Tibial artery (tissue), 4 donors: ENCODE results near the gene CDKL4.

ENCODE experiments used
- DNase-seq, 2 donors: peaks; one replicate each; pipeline ENCODE4 v3.0.0-alpha.2; 2019
- H3K27ac ChIP-seq, 2 donors: fragments of 200-600 bp; sonication (generic) in 1 of 2; 1 replicate in 1 of 2; 2 replicates in 1 of 2; pipeline ENCODE4 v1.5.1; 2018 to 2019; ENCODE audit warnings: mild to moderate bottlenecking in 1 of 2
- H3K27me3 ChIP-seq, 2 donors: fragments of 200-600 bp; sonication (generic) in 1 of 2; one replicate each; pipeline versions ENCODE4 v1.5.1 to v1.6.0; 2016 to 2019
- H3K36me3 ChIP-seq, 3 donors: fragments of 200-600 bp; sonication (generic) in 2 of 3; one replicate each; pipeline ENCODE4 v1.5.1; 2016 to 2019; ENCODE audit warnings: mild to moderate bottlenecking in 2 of 3
- H3K4me1 ChIP-seq, 4 donors: fragments of 200-600 bp; sonication (generic) in 2 of 4; 1 replicate in 3 of 4; 2 replicates in 1 of 4; pipeline ENCODE4 v1.5.1; 2016 to 2019
- H3K4me3 ChIP-seq, 2 donors: fragments of 200-600 bp; sonication (generic) in 1 of 2; 1 replicate in 1 of 2; 2 replicates in 1 of 2; pipeline ENCODE4 v1.5.1; 2018 to 2019; ENCODE audit warnings: mild to moderate bottlenecking in 2 of 2
- H3K9me3 ChIP-seq, 3 donors: fragments of 200-600 bp; sonication (generic) in 1 of 3; one replicate each; pipeline ENCODE4 v1.5.1; 2016 to 2019
- CTCF ChIP-seq, 2 experiments: fragments of 200-600 bp in 1 of 2; fragments of 450-650 bp in 1 of 2; IDR thresholded peaks; one replicate each; pipeline ENCODE4 v1.5.1; 2017 to 2019; ENCODE audit warnings: antibody characterized with exemption in 2 of 2, mild to moderate bottlenecking in 1 of 2, moderate library complexity in 1 of 2
- intact Hi-C: fragments of 100-400 bp; cut with DNase I; formaldehyde crosslinking; loops from one replicate; pipeline ENCODE4 v1.15.0; 2023; ENCODE audit warnings: low total_unique reads

CDKL4 gene

GRCh38 chr2:39264733-39265132 lies 21.0 kb upstream of the CDKL4 start:
- Histone ChIP-seq H3K9me3 (no peaks in the 10 kb centered on the region), H3K4me1 (peaks cover 0 to 11% (median 5%) of the 10 kb centered on the region in 4 donors), H3K27me3 (no peaks in the 10 kb centered on the region), H3K36me3 (peaks cover 33 to 46% (median 35%) of the 10 kb centered on the region in 3 donors), H3K4me3 (no peak overlapping the region), H3K27ac (no peak overlapping the region)
- TF ChIP-seq CTCF (IDR thresholded peaks at IDR 0.05), result no peak
- no peak for DNase-seq
- intact Hi-C loops, result no loop called here

- H3K36me3 ChIP-seq, result peaks cover 61 to 77% (median 68%) of the 10 kb centered on the region in 3 donors
- H3K9me3 ChIP-seq, result no peaks in the 10 kb centered on the region
- intact Hi-C loops, result no loop called here
Measured at GRCh38 chr2:39260087-39260486, 16.3 kb upstream of the CDKL4 start.

GRCh38 chr2:39256040-39256439 lies 12.3 kb upstream of the CDKL4 start:
- Histone ChIP-seq H3K4me1 (no peaks in the 10 kb centered on the region), H3K27ac (no peak overlapping the region), H3K27me3 (no peaks in the 10 kb centered on the region), H3K4me3 (no peak overlapping the region), H3K36me3 (peaks cover 70 to 86% (median 83%) of the 10 kb centered on the region in 3 donors), H3K9me3 (no peaks in the 10 kb centered on the region)
- intact Hi-C loops, result no loop called here
- DNase-seq, result no peak
- no peak for TF ChIP-seq CTCF (IDR thresholded peaks at IDR 0.05)

More at GRCh38 chr2:39260087-39260486, 16.3 kb upstream of the CDKL4 start:
- DNase-seq, result no peak
- TF ChIP-seq CTCF (IDR thresholded peaks at IDR 0.05), result no peak
- no peak overlapping the region for H3K27ac ChIP-seq
- H3K27me3 ChIP-seq, result no peaks in the 10 kb centered on the region
- no peaks in the 10 kb centered on the region for H3K4me1 ChIP-seq
- no peak overlapping the region for H3K4me3 ChIP-seq

GRCh38 chr2:39252888-39253518 lies 9.2 kb upstream of the CDKL4 start:
- Histone ChIP-seq H3K27ac (no peak overlapping the region), H3K4me3 (no peak overlapping the region), H3K9me3 (no peaks in the 10 kb centered on the region), H3K27me3 (no peaks in the 10 kb centered on the region), H3K36me3 (peaks cover 47 to 75% (median 66%) of the 10 kb centered on the region in 3 donors), H3K4me1 (no peaks in the 10 kb centered on the region)
- intact Hi-C loops, result no loop called here
- no peak for TF ChIP-seq CTCF (IDR thresholded peaks at IDR 0.05)
- no peak for DNase-seq

- intact Hi-C loops, result no loop called here
- Histone ChIP-seq H3K4me1 (no peaks in the 10 kb centered on the region), H3K36me3 (peaks cover 20 to 32% (median 25%) of the 10 kb centered on the region in 3 donors), H3K9me3 (no peaks in the 10 kb centered on the region), H3K27ac (no peak overlapping the region), H3K4me3 (no peak overlapping the region), H3K27me3 (no peaks in the 10 kb centered on the region)
- no peak for DNase-seq
- TF ChIP-seq CTCF (IDR thresholded peaks at IDR 0.05), result no peak
Measured at GRCh38 chr2:39247512-39248043, 3.8 kb upstream of the CDKL4 start.
